Esophagus squamous epithelium (tissue), 4 donors: ENCODE measurements around the gene SLC41A3.

Source experiments
- POLR2A ChIP-seq, 4 donors: fragments of 450-650 bp; IDR thresholded peaks; one replicate each; pipeline ENCODE4 v1.6.1; 2017; ENCODE audit warnings: antibody characterized with exemption in 4 of 4, mild to moderate bottlenecking in 4 of 4, moderate library complexity in 3 of 4
- TF ChIP-seq, protein P1 (sequence below), 6 experiments: fragments of 450-650 bp in 4 of 6; fragments of 200-600 bp in 2 of 6; sonication (generic) in 2 of 6; IDR thresholded peaks; one replicate each; pipeline ENCODE4 v1.5.1; 2016 to 2019; ENCODE audit warnings: antibody characterized with exemption in 6 of 6, mild to moderate bottlenecking in 4 of 6, moderate library complexity in 4 of 6

GRCh38 chr3:126063358-126063965 lies 20.5 kb downstream of the SLC41A3 start:
- no peak for TF ChIP-seq POLR2A (IDR thresholded peaks at IDR 0.05)
- TF ChIP-seq, protein P1, sequence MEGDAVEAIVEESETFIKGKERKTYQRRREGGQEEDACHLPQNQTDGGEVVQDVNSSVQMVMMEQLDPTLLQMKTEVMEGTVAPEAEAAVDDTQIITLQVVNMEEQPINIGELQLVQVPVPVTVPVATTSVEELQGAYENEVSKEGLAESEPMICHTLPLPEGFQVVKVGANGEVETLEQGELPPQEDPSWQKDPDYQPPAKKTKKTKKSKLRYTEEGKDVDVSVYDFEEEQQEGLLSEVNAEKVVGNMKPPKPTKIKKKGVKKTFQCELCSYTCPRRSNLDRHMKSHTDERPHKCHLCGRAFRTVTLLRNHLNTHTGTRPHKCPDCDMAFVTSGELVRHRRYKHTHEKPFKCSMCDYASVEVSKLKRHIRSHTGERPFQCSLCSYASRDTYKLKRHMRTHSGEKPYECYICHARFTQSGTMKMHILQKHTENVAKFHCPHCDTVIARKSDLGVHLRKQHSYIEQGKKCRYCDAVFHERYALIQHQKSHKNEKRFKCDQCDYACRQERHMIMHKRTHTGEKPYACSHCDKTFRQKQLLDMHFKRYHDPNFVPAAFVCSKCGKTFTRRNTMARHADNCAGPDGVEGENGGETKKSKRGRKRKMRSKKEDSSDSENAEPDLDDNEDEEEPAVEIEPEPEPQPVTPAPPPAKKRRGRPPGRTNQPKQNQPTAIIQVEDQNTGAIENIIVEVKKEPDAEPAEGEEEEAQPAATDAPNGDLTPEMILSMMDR (IDR thresholded peaks at IDR 0.05): no peak
